ENCODE results near the gene GRIN2D. TPM values are rescaled to one million over a fixed set of nuclear protein-coding genes. Genes with fewer than 3 reads are reported as not detected.

The GRIN2D gene
- polyA plus RNA-seq, 1 donor from 2014 or later = 1.8 TPM

GRCh38 chr19:48363500-48363809, 30.0 kb upstream of the GRIN2D start:
- Histone ChIP-seq H3K9me3 (ENCODE audit: low read length) (no peaks in the 10 kb centered on the region), H2AFZ (ENCODE audit: low read depth, low read length) (peak overlapping the region; percentile 85), H3K4me3 (ENCODE audit: low read length) (peak overlapping the region; percentile 73), H3K36me3 (ENCODE audit: insufficient read depth, low read length) (no peaks in the 10 kb centered on the region), H3K4me2 (ENCODE audit: low read length) (peak overlapping the region; percentile 96), H3F3A (ENCODE audit: insufficient read depth, low read length, poor library complexity, severe bottlenecking) (no peaks in the 10 kb centered on the region), H3K9me2 (ENCODE audit: insufficient read depth, low read length) (no peaks in the 10 kb centered on the region), H3K27me3 (ENCODE audit: insufficient read depth, low read depth, low read length) (no peaks in the 10 kb centered on the region), H3K79me2 (replicated peaks; ENCODE audit: insufficient read depth, low read length) (no peaks in the 10 kb centered on the region), H4K20me1 (ENCODE audit: insufficient read depth) (no peaks in the 10 kb centered on the region), H3K9ac (ENCODE audit: low read length) (peak overlapping the region; percentile 87), H3K27ac (ENCODE audit: low read length) (peak overlapping the region; percentile 92)
- TF ChIP-seq TAF1 (IDR thresholded peaks at IDR 0.05; ENCODE audit: low read depth) (no peak), SMC3 (conservative IDR thresholded peaks at IDR 0.05; ENCODE audit: poor library complexity) (no peak), RAD21 (conservative IDR thresholded peaks at IDR 0.05) (no peak), REST (IDR thresholded peaks at IDR 0.05; ENCODE audit: borderline replicate concordance) (peak; percentile 78), EP300 (conservative IDR thresholded peaks at IDR 0.05; ENCODE audit: poor library complexity, severe bottlenecking) (no peak), CTCF (IDR thresholded peaks at IDR 0.05; ENCODE audit: poor library complexity, severe bottlenecking) (no peak), EZH2 (IDR thresholded peaks at IDR 0.05; ENCODE audit: borderline replicate concordance, insufficient read depth, low read length, poor library complexity, severe bottlenecking) (no peak), POLR2AphosphoS5 (IDR thresholded peaks at IDR 0.05) (no peak)

- H3K4me3 ChIP-seq (ENCODE audit: low read length) = peak within 1 kb of the TSS; percentile 73
- peak within 1 kb of the TSS; percentile 96 for H3K4me2 ChIP-seq (ENCODE audit: low read length)
- H3K36me3 ChIP-seq (ENCODE audit: insufficient read depth, low read length) = no peaks in the 10 kb centered on the region
- H3K9me3 ChIP-seq (ENCODE audit: low read length) = no peaks in the 10 kb centered on the region
- H3K79me2 ChIP-seq (replicated peaks; ENCODE audit: insufficient read depth, low read length) = no peaks in the 10 kb centered on the region
- H4K20me1 ChIP-seq (ENCODE audit: insufficient read depth) = no peaks in the 10 kb centered on the region
- peak within 1 kb of the TSS; percentile 87 for H3K9ac ChIP-seq (ENCODE audit: low read length)
- TF ChIP-seq SMC3 (conservative IDR thresholded peaks at IDR 0.05; ENCODE audit: poor library complexity) (no peak), EZH2 (IDR thresholded peaks at IDR 0.05; ENCODE audit: borderline replicate concordance, insufficient read depth, low read length, poor library complexity, severe bottlenecking) (no peak), EP300 (conservative IDR thresholded peaks at IDR 0.05; ENCODE audit: poor library complexity, severe bottlenecking) (no peak), RAD21 (conservative IDR thresholded peaks at IDR 0.05) (no peak), MXI1 (conservative IDR thresholded peaks at IDR 0.05; ENCODE audit: poor library complexity, severe bottlenecking) (peak; percentile 59), POLR2AphosphoS5 (IDR thresholded peaks at IDR 0.05) (peak; percentile 94), TAF1 (IDR thresholded peaks at IDR 0.05; ENCODE audit: low read depth) (peak; percentile 76)
- no peaks in the 10 kb centered on the region for H3K27me3 ChIP-seq (ENCODE audit: insufficient read depth, low read depth, low read length)
- no peaks in the 10 kb centered on the region for H3K9me2 ChIP-seq (ENCODE audit: insufficient read depth, low read length)
- H3F3A ChIP-seq (ENCODE audit: insufficient read depth, low read length, poor library complexity, severe bottlenecking) = no peaks in the 10 kb centered on the region
- H2AFZ ChIP-seq (ENCODE audit: low read depth, low read length) = peak within 1 kb of the TSS; percentile 85
- H3K27ac ChIP-seq (ENCODE audit: low read length) = peak within 1 kb of the TSS; percentile 92
Measured at GRCh38 chr19:48363810-48364597, 29.5 kb upstream of the GRIN2D start, which contains the start of the genes SYNGR4 and TMEM143. Gene SYNGR4, plus strand, starts transcription at chr19:48364367. Its CDS starts 1,476 bp downstream, at chr19:48365843. Gene TMEM143, minus strand, starts transcription at chr19:48363940. Its CDS starts 20 bp downstream, at chr19:48363920.
